A549 (cell line): ENCODE measurements around the gene PDZD4.
"Not testable (repeated sequence)": the region's sequence is repeated elsewhere in the genome, so short reads cannot be mapped to it uniquely, and the experiment has no call there.

ENCODE experiments used
- CTCF ChIP-seq: fragments of >200 bp; sonication (Bioruptor Twin); formaldehyde crosslinking; IDR thresholded peaks from 3 replicates; pipeline ENCODE4 v1.5.1; 2016
- MAX ChIP-seq: IDR thresholded peaks from 2 replicates; pipeline ENCODE4 v1.6.1; 2012
- PBX3 ChIP-seq: IDR thresholded peaks from 2 replicates; pipeline ENCODE4 v1.6.1; 2012
- POLR2A ChIP-seq: IDR thresholded peaks from 2 replicates; pipeline ENCODE4 v1.6.1; 2012; ENCODE audit warnings: mild to moderate bottlenecking, low read length

GRCh38 chrX:153818064-153818463 is 12.3 kb downstream of the PDZD4 start:
- TF ChIP-seq PBX3, MAX, CTCF, POLR2A: not testable (repeated sequence)
